Adipocyte (in vitro differentiated cells): ENCODE results near the gene SLC22A9.

Experiments used
- DNase-seq: peaks from one replicate; pipeline ENCODE4 v3.0.0-alpha.2; 2015; ENCODE audit warnings: low read depth
- H3K27me3 ChIP-seq: replicated peaks from 2 replicates; pipeline ENCODE4 v1.7.0; 2013; ENCODE audit warnings: mild to moderate bottlenecking, low read length, moderate library complexity; ENCODE audit not compliant: control insufficient read depth, insufficient read depth
- H3K36me3 ChIP-seq: 2 replicates; pipeline ENCODE4 v1.7.0; 2013; ENCODE audit warnings: low read length, mild to moderate bottlenecking, moderate library complexity; ENCODE audit not compliant: control insufficient read depth, insufficient read depth, severe bottlenecking
- H3K4me1 ChIP-seq: 2 replicates; pipeline ENCODE4 v1.7.0; 2013; ENCODE audit warnings: mild to moderate bottlenecking, low read length, moderate library complexity; ENCODE audit not compliant: control insufficient read depth, insufficient read depth
- H3K4me3 ChIP-seq: 2 replicates; pipeline ENCODE4 v1.7.0; 2013; ENCODE audit warnings: mild to moderate bottlenecking, low read length, moderate library complexity
- H3K9ac ChIP-seq: 2 replicates; pipeline ENCODE4 v1.7.0; 2013; ENCODE audit warnings: mild to moderate bottlenecking, low read length, moderate library complexity
- H3K9me3 ChIP-seq: 2 replicates; pipeline ENCODE4 v1.7.0; 2013; ENCODE audit warnings: mild to moderate bottlenecking, low read length, moderate library complexity; ENCODE audit not compliant: control insufficient read depth

The SLC22A9 gene

DNA sequence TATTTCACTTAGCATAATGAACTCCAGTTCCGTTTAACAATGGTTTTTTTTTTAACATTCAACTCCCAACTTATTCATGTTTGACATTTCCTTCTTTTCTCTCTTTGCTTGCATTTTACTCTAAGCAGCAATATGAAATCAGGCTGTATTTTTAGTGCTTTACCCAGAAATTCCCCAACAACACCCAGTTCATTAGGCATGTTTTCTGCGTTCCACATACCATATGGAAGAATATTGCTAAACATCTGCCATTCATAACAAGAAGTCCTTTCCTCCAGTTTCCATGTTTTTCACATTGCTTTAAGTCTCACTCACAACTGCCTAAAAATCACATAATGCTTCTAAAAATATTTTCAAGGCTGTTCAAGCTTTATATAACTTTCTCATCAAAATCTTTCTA, 75.5 kb downstream of the SLC22A9 start:
- Histone ChIP-seq H3K9ac (no peak overlapping the region), H3K36me3 (no peaks in the 10 kb centered on the region), H3K9me3 (no peaks in the 10 kb centered on the region), H3K4me3 (no peak overlapping the region), H3K4me1 (peaks cover 6% of the 10 kb centered on the region), H3K27me3 (peaks cover 9% of the 10 kb centered on the region)
- no peak for DNase-seq

DNA sequence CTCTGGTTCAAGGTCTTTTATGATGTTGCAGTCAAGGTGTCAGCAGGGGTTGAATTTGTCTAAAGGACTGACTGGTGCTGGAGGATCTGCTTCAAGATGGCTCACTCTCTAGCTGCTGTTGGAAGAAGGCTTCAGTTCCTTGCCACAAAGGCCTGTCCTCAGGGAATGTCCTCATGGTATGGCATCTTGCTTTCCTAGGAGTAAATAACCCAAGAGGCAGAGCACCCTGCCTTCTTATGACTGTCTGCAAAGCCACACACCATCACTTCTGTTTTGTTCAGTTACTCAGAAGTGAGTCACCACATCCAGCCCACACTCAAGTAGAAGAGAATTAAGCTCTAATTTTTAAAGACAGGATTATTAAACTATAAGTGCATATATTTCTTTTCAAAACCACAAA, 76.1 kb downstream of the SLC22A9 start:
- no peak overlapping the region for H3K4me3 ChIP-seq
- H3K4me1 ChIP-seq, result peaks cover 6% of the 10 kb centered on the region
- H3K9ac ChIP-seq, result no peak overlapping the region
- H3K9me3 ChIP-seq, result no peaks in the 10 kb centered on the region
- DNase-seq, result no peak
- H3K36me3 ChIP-seq, result no peaks in the 10 kb centered on the region
- peaks cover 9% of the 10 kb centered on the region for H3K27me3 ChIP-seq

DNA sequence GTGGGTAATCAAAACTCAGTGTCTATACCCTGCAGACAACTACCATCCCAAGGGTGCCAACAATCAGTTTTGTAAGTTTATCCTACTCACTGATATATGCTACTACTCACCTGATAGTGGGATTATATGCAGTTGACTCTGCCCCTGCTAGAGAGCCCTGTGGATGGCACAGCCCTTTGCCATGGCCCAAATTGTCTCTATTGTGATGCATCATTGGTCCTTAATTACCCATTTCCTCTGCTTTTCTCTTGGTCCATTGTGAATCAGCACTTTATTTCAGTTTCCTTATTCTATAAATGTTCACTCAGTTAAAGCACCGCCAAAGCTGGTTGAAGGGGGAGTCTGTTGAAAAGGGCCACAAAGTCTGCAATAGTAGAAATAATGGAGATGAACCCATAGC, 79.1 kb downstream of the SLC22A9 start:
- no peak overlapping the region for H3K9ac ChIP-seq
- DNase-seq, result no peak
- H3K9me3 ChIP-seq, result no peaks in the 10 kb centered on the region
- no peak overlapping the region for H3K4me3 ChIP-seq
- no peaks in the 10 kb centered on the region for H3K36me3 ChIP-seq
- H3K4me1 ChIP-seq, result peaks cover 6% of the 10 kb centered on the region
- H3K27me3 ChIP-seq, result peaks cover 9% of the 10 kb centered on the region

DNA sequence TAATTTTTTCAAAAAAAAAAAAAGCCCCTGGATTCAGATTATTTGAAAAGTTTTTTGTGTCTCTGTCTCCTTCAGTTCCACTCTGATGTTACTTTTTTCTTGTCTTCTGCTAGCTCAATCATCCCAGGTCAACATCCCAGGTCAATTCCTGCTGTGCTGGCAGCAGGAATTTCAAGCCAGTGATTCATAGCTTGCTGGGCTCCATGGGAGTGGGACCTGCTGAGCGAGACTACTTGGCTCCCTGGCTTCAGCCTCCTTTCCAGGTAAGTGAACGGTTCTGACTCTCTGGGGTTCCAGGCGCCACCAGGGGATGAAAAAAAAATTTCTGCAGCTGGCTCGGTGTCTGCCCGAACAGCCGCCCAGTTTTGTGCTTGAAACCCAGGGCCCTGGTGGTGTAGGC, 90.0 kb downstream of the SLC22A9 start:
- no peak for DNase-seq
- H3K4me3 ChIP-seq, result no peak overlapping the region

More for the DNA sequence above, 90.0 kb downstream of the SLC22A9 start:
- no peak overlapping the region for H3K9ac ChIP-seq
- peaks cover 8% of the 10 kb centered on the region for H3K9me3 ChIP-seq
- H3K36me3 ChIP-seq, result peaks cover 34% of the 10 kb centered on the region
- peaks cover 4% of the 10 kb centered on the region for H3K27me3 ChIP-seq
- H3K4me1 ChIP-seq, result no peaks in the 10 kb centered on the region
